HG02642 (cell line): ENCODE results near the gene MGST2.

Experiments
- ATAC-seq: cut with Tn5 transposase; IDR thresholded peaks from one replicate; pipeline ENCODE4 v1.9.1; 2021; ENCODE audit warnings: mild to moderate bottlenecking; ENCODE audit not compliant: unreplicated experiment, poor library complexity

Gene MGST2

GRCh38 chr4:139734875-139735380 lies 69.3 kb downstream of the MGST2 start:
- ATAC-seq, result peak; percentile 74

GRCh38 chr4:139735381-139736273 lies 70.0 kb downstream of the MGST2 start:
- no peak for ATAC-seq

DNA sequence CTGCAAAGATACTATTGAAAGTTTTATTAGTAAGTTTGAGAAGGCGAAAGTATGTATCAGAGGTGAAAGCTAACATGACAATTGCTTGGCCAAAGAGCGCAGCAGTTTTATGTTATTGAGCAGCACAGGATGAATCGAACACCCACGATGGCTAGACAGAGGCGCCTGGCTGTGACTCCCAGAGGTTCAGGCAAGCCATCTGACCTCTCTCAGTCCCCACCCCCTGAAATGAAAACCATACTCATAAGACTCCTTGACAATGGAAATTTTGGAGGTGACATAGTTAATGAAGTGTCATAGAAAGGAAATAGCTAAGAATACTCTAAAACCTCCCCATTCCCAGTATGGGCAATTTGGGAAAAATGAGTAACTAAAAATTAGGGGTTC lies 70.6 kb downstream of the MGST2 start:
- no peak for ATAC-seq

DNA sequence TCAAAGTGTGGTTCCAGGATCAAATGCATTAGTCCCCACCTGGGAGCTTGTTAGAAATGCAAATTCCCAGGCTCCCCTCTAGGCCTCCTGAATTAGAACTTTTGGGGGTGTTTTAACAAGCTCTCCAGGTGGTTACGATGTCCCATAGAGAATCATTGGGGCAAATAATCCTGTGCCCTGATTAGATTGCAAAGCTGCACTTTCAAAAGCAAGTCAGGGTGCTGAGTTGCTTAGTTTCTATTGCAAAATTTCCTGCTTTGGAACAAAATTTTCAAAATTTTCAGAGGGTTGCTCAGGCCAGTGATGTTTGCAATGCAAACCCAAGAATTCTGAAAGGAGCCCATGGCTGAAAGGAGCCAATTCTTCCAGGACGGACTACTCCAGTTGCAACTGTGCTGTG lies 71.0 kb downstream of the MGST2 start:
- ATAC-seq, result no peak

- ATAC-seq, result no peak
These were observed 73.4 kb downstream of the MGST2 start for GRCh38 chr4:139738846-139739613.

- no peak for ATAC-seq
These were observed 74.5 kb downstream of the MGST2 start for GRCh38 chr4:139740121-139740520.

GRCh38 chr4:139740531-139741041 lies 75.0 kb downstream of the MGST2 start:
- no peak for ATAC-seq

- no peak for ATAC-seq
These were observed 77.4 kb downstream of the MGST2 start for GRCh38 chr4:139743027-139743426.

DNA sequence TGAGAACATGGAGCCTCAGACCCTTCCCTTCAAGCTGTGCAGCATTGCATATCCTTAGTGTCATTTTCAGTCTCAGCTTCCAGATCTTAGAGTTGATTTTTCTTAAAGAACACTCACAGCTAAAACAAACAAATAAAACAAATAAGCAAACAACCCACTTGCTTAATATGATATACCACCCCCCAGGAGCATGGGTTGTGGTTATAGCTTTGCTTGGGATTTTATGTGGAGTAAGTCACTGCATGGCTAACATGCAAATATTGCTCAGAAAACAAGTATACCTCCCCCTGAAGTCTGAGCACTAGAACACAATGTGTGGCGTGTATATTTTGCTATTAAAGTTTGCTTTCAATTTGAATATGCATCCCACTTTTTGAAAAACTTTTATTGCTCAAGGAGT lies 78.6 kb downstream of the MGST2 start:
- no peak for ATAC-seq

- no peak for ATAC-seq
These were observed 79.6 kb downstream of the MGST2 start for GRCh38 chr4:139745111-139745639.

- no peak for ATAC-seq
These were observed 81.0 kb downstream of the MGST2 start for GRCh38 chr4:139746431-139747171.

- no peak for ATAC-seq
These were observed 83.7 kb downstream of the MGST2 start for GRCh38 chr4:139749338-139749737.

DNA sequence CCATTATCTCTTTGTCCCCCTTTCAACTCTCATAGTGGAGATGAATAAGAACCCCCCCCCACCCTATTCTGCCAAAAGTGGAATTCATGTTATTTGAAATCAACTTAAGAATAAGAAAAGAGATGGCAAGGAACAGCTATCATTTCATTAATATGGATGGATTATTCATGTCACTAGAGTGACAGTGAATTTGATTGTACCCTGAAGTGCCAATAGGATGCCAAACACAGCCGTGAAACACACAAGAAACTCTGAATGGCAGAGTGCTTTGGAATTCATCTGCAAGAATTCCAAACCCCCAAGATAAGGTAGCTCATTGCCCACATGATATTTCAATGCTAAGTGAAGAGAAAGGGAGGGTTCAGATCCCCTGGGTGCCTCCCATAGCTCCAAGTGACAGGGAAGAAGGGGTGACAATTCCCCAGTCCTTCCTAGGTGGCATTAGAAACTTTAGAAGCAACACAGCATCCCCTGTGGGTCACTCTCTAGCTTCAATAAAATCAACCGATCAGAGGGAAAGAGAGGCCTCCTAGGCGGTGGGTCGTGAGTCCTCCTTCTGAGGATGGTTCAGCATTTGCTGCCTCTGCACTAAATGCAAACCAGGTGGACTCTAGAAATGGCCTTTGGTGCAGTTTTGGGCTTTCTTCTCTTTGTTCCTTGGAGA lies 84.3 kb downstream of the MGST2 start:
- no peak for ATAC-seq

GRCh38 chr4:139753686-139754085 lies 88.1 kb downstream of the MGST2 start:
- ATAC-seq, result no peak
